KBM-7 (cell line): ENCODE measurements around the gene ATP9A.
A peak's percentile ranks its signal among the peaks of the same experiment; 100 is the strongest.
"Not testable (repeated sequence)": the region's sequence is repeated elsewhere in the genome, so short reads cannot be mapped to it uniquely, and the experiment has no call there.

Experiments used
- DNase-seq: peaks from one replicate; pipeline ENCODE4 v3.0.0-alpha.2; 2015
- in situ Hi-C: fragments of 300-500 bp; cut with MboI; formaldehyde crosslinking; loops from 2 replicates; pipeline ENCODE4 v1.14.3; 2020; ENCODE audit warnings: low sequenced_read_pairs, low pct_unique_long_range_greater_than_20kb, mixed read lengths

ATP9A gene

GRCh38 chr20:51767867-51768758 lies at the start of gene ATP9A:
Gene ATP9A, minus strand, starts transcription at chr20:51768390. Its CDS starts 21 bp downstream, at chr20:51768369.
- no peak for DNase-seq
- in situ Hi-C loops = no loop called here

DNA sequence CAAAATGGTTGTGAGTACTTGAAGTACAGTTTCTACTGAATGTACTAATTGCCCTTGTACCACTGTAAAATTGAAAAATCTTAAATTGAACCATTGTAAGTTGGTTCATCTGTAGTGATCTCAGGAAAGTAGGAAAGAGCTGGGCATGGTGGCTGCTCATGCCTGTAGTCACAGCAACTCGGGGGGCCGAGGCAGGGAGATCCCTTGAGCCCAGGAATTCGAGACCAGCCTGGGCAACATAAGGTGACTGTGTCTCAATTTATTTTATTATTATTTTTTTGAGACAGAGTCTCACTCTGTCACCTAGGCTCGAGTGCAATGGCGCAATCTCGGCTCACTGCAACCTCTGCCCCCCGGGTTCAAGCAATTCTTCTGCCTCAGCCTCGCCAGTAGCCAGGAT lies 48.7 kb upstream of the ATP9A start:
- in situ Hi-C loops, DNase-seq: not testable (repeated sequence)

DNA sequence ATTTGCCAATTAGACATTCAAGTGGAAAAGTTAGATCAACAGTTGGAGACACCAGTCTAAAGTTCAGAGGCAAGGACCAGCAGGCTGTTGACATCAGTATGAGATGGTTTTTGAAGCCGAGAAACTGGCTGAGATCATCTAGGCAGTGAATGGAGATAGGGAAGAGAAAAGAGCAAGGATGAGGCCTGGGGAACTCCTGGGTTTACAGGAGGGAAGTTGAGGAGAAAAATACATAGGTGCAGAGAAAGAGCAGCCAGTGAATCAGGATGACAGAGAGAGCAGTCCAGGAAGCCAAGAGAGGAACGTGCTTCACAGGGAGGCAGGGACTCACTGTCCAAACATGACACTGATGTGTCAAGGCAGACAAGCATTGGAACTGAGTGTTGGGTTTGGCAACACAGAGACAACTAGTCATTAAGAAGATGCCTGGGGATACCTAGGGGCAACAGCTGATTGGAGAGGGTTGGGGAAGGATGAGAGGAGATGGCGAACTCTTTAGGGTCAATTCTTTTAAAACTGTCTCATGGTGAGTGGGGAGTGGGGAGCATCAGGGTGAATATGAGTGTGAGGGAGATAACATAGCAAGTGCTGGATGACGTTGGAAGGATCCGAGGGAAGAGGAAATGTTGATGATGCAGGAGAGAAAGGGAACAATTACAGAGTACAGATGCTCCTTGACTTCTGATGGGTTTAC lies 47.3 kb upstream of the ATP9A start:
- in situ Hi-C loops = no loop called here
- DNase-seq = no peak

- DNase-seq = no peak
- in situ Hi-C loops = no loop called here
These were observed 44.7 kb upstream of the ATP9A start for GRCh38 chr20:51812861-51813260.

DNA sequence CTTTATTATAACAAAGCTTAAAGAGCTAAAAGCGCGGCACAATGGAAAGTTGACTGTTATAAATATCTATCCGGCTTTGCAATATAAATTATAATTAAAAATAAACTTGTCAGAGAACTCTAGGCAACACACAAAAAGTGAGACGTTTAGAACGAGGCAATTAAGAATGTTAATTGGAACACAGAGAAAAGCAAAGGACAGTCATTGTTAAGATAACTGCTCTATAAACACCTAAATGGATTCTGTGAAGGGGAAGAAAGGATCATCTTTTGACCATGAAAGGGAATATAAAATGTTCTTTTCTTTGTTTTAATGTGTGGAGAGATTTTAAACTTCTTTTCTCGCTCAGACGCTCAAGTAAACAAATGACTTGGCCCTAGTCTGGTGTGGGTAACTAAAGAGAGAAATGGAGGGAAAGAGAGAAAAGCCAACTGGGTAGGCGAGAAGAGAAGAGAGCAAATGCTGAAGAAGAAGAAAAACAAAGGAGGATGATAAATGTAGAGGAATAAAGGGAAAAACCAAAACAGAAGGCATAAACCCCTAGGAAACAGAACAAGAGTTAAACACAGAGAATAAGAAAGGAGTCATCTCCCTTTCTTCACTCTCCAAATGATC lies 43.4 kb upstream of the ATP9A start:
- in situ Hi-C loops = no loop called here
- no peak for DNase-seq

GRCh38 chr20:51811042-51811355 lies 42.8 kb upstream of the ATP9A start:
- no peak for DNase-seq
- in situ Hi-C loops = no loop called here

DNA sequence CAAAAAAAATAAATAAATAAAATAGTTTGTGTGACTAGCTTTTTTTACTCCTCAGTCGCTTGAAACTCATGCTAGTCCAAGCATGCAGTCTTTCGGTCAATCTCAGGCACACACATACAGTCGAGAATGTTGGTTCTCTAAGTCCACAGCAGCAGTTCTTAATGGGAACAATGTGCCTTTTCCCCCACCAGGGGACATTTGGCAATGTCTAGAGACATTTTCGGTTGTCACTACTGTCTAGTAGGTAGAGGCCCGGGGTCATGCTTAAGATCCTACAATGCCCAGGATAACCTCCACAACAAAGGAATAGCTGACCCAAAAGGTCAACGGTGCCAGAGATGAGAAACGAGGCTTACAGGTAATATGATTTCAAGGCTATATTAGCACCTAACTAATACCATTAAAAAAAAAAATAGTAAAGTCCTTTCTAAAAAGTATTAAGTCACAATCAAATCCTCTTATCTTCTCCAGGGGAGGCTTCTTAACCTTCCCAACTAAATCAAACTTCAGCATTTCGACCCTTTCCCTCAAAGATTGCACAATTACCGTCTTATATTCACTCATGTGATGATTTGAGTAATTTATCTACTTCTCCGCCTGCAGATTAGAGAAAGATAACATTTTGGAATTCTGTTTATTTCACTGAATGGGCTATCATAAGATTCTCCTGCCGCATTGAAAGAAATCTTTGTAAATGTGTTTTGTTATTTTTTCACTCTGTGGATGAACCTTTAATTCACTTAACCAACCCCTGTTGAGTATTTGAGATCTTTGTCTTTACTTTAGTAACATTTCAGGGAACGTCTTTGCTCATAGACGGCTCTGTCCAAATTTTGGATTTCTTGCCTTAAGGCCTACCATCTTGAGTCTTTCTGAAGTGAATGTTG lies 42.2 kb upstream of the ATP9A start:
- DNase-seq = no peak

GRCh38 chr20:51807720-51808250 lies 39.6 kb upstream of the ATP9A start:
- DNase-seq = no peak
- in situ Hi-C loops = no loop called here

More for the DNA sequence above, 42.2 kb upstream of the ATP9A start:
- in situ Hi-C loops = no loop called here

GRCh38 chr20:51804754-51805153 lies 36.6 kb upstream of the ATP9A start:
- in situ Hi-C loops = no loop called here
- no peak for DNase-seq

DNA sequence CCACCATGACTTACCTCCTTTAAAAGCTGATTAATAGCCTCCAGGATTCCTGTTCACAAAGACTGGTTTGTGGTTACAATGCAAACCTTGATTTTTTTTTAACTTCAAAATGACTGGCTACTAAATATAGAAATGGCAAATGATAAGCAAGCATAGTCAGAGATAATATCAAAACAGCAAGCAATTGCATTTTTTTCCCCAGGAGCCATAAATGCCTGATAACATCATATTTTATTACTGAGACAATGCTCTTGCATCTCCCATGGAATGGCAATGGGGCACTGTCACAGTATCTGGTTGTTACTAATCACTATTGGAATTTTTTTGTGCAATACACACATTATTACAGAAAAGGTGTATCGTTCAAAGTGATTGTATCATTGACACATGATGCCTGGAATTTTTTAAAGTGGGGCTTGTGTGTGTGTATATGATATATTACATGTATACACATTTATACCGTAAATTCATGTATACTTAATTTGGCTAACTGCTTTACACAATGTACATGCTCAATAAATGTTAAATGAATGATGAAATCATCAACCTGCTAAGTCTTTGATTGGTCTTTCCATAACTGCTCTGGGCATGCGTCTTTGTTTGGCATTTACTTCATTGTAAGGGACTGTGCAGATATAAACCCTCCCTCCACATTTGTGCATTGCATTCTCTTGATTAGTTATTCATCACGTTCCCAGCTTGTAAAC lies 35.1 kb upstream of the ATP9A start:
- in situ Hi-C loops = no loop called here

DNA sequence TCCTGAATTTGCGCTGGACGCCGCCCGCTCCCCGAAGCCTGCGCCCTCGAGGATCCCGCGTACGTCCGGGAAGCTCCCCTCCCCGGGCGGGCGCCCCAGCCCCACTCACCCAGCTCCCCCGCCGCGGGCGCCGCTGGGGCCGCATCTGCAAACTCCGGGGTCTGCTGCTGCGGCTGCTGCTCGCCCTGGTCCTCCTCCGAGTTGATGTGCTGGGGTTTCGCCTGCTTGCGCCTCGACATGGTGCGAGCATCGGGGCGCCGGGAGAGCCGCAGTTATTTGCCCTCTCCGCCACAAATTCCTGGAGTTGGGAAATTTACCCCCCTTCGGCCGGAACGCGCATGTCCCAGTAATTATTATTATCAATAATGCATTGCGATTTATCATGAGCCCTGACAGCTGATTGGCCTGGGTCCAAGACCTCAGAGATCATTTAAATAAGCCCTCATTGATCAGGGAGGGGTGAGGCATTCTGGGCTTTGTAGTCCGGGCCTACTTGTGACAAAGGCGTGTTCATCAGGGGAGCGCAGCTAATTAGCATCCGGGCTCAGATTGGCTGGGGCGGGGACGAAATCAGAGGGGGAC lies 34.1 kb upstream of the ATP9A start, which contains the start of gene SALL4:
SALL4 (minus strand) TSS at position 352 of the 582 bp plus-strand sequence; CDS start at position 239, 113 bp downstream.
- DNase-seq = no peak
- in situ Hi-C loops = no loop called here

More for the DNA sequence above, 35.1 kb upstream of the ATP9A start:
- DNase-seq = no peak

DNA sequence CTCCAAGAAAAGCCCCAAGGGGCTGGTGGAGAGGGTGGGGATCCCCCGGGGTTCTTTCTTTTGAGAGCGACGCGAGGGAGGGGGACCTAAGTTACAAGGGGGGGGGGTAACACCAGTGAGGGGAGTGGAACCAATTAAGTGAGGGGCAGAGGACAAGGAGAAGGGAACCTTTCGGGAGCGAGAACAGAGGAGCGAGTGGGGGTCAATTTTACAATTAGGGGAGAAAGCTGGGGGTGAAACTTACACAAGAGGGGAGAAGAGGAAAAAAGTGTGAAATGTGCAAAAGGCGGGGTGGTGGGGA lies 33.6 kb upstream of the ATP9A start:
- in situ Hi-C loops = no loop called here
- no peak for DNase-seq

GRCh38 chr20:51801122-51801822 lies 33.1 kb upstream of the ATP9A start:
- no peak for DNase-seq
- in situ Hi-C loops = no loop called here

DNA sequence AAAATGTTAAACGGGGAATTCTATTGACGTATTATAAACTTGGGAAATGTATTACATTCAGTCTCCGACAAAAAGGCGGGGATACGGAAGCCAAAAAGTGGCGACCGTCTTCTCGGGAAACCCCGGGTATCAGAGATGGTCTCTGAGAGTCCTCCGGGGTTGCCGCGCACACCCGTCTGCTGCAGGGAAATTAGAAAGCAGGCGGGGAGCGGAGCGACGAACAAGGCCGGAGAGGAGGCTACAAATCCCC lies 32.6 kb upstream of the ATP9A start:
- in situ Hi-C loops = no loop called here
- no peak for DNase-seq

DNA sequence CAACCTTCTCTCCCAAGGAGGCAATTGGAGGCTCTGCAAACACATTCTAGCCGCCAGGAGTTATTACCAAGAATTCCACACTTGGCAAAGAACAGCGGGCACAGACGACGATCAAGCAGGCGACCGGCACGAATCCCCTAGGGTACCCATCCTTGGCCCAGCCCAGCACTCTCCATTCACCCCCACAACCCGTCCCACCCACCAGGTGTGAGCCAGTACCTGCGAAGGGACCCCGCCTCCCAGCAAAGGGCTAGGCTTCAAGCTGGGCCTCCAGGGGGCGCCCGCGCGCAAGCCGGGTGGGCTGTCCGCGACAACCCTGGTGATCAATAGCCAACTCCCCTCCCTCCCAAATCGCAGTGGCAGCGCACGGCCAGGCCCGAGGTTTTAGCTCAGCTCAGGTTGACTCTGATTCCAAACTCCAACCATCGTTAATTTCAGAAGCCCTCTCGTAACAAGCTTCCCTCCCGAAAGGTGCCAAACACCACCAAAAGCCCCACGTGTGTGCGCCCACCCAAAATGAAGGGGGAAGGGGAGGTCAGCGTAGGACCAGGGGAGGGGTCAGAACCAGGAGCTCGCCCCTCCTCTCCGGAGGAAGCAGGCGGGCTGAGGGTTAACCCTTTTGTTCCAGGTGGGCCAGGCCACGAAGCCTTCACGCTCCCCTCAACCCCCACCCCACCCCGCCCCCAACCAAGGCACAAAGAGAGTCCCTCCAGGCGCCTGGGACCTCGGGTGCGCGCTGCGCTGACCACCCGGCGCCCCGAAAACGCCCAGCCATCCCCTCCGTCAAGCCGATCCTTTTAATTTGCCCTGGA lies 32.1 kb upstream of the ATP9A start:
- in situ Hi-C loops = no loop called here
- peak; percentile 24 for DNase-seq

DNA sequence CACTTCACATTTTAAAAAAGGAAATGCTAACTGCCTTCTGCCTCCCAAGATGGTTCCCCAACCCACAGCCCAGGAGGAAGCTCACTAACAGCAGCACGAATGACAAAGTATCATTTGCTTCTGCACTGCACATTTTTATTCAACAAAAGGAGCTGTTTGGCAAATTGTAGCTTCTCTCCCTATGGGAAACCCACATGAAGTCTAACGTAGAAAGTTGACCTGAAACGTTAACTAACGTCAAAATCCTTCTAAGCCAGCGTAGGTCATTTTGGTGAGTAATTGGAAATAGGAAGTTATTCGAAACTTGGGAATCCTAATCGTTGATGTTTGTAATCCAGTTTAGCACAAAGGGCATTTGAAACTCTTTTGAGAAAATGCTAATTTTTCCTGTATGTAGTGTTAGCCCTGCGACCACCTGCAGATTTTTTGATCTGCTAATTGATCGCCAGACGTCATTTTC lies 31.2 kb upstream of the ATP9A start:
- DNase-seq = peak; percentile 15
- in situ Hi-C loops = no loop called here
